GM21423 (cell line): ENCODE results near the gene SMAP2.
A peak's percentile ranks its signal among the peaks of the same experiment; 100 is the strongest.
"Not testable (repeated sequence)": the region's sequence is repeated elsewhere in the genome, so short reads cannot be mapped to it uniquely, and the experiment has no call there.

ENCODE experiments used
- ATAC-seq: cut with Tn5 transposase; IDR thresholded peaks from one replicate; pipeline ENCODE4 v1.9.1; 2021; ENCODE audit warnings: mild to moderate bottlenecking, moderate library complexity; ENCODE audit not compliant: unreplicated experiment

SMAP2 gene

DNA sequence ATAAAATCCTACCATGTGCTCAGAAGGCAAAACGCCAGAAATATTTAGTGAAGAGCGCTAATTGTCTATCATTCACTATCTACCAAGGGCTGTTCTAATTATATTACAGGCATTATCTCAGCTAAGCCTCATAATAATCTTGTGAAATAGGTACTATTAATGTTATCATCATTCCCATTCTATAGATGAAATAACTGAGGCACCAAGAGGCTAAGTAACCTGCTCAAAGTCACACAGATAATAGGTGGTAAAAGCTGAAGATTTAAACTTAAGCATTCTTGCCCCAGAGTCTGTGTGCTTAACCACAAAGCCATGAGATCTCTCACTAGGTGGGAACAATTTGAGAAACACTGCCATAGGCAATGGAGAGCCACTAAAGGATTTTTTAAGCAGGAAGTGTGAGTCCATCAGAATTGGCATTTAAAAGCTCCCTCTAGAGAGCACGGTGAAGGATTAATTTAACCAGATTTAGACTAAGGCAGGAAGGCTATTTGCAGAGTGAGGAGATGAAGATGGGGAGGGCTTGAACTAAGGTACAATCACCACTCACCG, 1.7 kb upstream of the SMAP2 start:
- no peak for ATAC-seq

DNA sequence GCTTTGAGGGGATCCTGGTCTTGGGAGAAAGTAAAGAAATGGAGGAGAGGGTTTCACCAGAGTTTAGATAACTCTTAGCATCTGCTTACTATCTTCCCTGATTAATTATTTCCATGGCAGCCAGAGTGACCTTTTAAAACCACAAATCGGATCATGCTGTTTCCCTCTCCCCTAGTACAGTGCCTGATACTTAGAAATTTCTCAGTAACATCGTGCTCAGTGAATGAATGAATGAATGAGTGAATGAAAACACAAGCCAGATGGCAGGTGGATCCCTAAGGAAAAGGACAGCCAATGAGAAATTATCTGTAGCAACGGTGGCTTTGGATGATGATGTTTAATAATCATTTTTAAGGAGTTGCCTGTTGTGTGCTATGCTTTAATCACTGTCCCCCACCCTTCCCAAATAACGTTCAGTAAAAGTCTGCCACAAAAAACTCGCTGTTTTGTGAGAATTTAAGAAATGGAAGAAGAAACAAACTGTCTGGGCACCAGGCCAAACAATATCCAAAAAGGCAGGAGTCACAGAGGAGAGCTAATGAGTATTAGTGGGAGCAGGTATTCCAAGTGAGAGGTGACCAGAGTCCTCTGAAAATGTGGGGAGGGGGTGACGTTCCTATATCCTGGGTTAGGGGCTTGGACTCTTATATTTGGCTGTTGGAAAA, 737 bp upstream of the SMAP2 start:
- no peak for ATAC-seq

GRCh38 chr1:40377512-40377911, 4.0 kb downstream of the SMAP2 start:
- no peak for ATAC-seq

DNA sequence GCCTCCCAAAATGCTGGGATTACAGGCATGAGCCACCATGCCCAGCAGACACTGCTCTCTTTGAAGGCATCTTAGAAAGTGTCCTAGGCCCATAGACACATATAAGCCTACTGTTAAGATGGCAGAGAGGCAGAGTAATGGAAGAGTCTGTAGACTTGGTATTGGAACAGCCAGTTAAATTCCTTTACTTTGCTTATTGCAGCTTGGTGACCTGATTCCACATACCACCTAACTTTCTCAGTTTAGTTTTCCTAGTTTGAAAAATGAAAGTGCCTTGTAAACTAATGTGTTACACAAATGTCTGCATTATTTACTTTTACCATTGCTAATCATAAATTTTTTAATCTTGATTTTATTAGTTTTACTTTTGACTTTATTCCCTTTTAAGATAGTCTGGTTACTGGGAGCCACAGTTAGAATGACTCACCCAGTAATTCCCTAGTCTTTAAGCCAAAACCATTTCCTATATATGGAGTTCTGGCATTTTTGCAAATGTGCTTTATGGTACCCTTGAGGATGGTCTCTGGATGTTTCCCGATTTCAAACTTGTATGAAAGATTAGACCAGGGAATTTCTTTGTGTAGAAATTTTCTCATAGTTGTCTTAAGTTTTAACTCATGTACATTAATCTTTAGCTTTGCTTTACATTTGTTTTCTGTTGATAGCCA, 6.4 kb downstream of the SMAP2 start:
- no peak for ATAC-seq

- ATAC-seq: no peak
Observed at GRCh38 chr1:40380817-40381216, 7.3 kb downstream of the SMAP2 start.

DNA sequence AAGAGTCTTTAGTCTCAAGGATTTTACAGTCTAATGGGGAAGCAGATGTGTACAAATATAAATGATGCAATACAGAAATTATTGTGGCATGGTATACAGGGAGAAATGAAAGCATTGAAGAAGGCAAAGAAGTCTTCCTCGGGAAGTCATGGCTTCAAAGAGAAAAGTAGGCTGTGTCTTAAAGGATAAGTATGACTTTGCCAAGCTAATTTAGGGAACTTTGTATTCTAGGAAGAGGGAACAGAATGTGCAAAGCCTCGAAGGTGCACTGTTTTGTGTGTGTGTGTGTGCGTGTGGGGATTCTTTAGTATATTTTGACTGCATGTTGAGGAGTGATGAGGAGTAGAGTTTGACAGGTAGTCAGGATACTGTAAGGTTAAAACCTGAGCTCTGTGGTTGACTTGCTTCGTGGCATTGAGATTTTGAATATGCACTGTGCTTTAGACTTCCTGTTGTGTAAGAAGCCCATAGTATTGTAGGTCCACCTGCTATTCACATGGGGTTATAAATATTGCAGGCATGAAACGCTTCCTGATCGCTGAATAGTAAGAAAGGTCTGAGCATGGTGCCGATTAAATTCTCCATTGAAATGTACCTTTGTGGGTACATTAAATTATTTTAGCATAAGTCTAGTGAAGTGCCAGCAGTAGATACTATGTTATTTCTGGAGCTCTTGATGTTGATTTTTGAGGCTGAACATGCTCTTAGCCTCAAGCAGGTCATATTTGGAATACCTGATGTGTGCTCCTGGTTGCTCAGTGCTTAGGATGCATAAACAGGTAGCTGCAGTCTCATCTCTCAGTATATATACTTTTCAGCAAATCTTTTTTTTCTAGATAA, 8.0 kb downstream of the SMAP2 start:
- ATAC-seq: peak; percentile 39

DNA sequence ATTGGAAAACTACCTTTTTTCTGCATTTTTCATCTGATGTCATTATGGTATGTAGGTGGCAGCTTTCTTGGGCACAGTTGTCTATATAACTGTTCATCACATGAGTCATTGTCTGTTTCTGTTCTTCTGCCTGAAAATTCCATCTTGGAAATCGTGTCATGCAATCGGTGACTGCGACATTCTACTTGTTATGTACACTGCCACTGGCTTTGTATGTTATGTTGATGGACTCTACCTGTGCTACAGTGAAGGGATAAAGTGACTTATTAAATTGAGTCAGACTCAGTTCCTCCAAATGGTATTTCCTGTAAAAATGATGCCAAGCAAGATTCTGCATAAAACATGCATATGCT, 8.6 kb downstream of the SMAP2 start:
- no peak for ATAC-seq

DNA sequence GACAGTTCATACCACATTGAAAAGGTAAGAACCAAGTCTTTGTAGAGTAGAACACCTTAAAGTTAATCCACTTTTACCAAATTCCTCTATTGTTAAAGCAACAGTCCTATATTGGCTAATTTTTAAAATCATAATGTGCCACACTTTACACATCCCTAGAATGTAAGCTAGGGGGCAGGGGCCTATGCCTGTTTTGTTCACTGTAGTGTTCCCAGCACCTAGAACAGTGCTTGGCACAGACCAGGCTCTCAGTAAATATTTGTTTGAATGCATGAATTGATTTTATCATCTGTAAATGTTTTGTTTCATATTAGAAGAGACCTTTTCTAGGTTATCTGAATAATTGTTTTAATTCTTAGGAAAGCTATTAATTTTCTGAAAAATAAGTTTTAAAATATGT, 9.1 kb downstream of the SMAP2 start:
- no peak for ATAC-seq

DNA sequence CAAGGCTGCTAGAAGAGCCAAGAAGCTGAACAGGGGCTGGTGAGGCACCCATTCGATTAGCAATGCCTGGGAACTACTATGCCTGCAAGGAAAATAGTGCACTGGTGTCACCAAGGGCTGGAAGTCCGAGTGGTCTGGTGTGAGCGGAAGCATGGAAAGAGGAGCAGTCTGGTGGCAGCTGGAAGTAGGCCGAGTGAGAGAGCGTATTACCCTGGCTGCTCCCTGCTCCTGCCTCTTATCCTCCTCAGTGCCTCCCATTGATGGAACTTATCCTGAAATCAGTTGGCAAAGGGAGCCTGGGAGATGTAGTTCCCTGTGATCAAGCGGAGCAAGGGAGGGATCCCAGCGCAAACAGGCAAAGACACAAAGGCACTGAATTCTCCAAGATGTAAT, 9.6 kb downstream of the SMAP2 start:
- no peak for ATAC-seq

GRCh38 chr1:40383488-40384412, 10.2 kb downstream of the SMAP2 start:
- ATAC-seq: no peak

DNA sequence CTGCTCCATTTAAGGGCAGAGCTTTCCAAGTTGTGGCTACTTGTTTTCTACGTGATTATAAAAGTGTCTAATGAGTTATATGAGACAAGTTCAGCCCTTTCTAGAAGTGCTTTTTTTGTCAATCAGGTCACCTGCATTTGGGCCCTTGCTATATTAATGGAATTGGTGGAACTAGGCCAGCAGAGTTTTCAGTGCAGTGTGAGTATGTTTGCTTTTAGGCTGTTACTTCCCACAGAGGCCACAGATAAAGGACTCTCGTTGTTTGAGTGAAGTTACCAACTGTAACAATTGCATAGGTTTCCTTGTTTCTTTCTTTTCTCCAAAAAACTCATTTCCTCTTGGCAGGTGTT, 10.9 kb downstream of the SMAP2 start:
- no peak for ATAC-seq

- ATAC-seq: no peak
Observed at GRCh38 chr1:40384887-40385286, 11.4 kb downstream of the SMAP2 start.

GRCh38 chr1:40385437-40386358, 12.2 kb downstream of the SMAP2 start:
- peak; percentile 61 for ATAC-seq

DNA sequence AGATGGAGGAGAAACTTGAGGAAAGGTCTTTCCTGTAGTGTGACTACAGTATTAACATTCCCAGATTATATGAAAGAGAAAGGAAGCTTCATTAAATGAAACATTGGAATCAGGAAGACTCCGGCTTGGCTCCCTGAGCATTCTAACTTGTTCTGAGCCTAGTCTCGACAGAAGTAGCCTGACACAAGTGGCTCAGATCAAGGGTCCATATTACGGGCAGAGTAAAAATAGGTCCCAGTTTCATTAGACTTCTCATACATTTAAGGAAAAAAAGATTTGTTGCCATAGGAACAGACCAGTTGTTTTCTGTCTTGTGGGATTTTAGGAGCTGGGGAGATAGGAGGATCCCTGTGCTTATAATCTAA, 12.8 kb downstream of the SMAP2 start:
- no peak for ATAC-seq

- ATAC-seq: no peak
Observed at GRCh38 chr1:40386796-40387195, 13.3 kb downstream of the SMAP2 start.

- not testable (repeated sequence) for ATAC-seq
Observed at GRCh38 chr1:40387381-40388306, 14.1 kb downstream of the SMAP2 start.

GRCh38 chr1:40388456-40389321, 15.2 kb downstream of the SMAP2 start:
- not testable (repeated sequence) for ATAC-seq

- no peak for ATAC-seq
Observed at GRCh38 chr1:40389322-40389803, 15.8 kb downstream of the SMAP2 start.
